Fibroblast of peridontal ligament (primary cell): ENCODE results near the gene RBM19.
"Not testable (repeated sequence)": the region's sequence is repeated elsewhere in the genome, so short reads cannot be mapped to it uniquely, and the experiment has no call there.

Experiments used
- DNase-seq: peaks from one replicate; pipeline ENCODE4 v3.0.0-alpha.2; 2010; ENCODE audit errors: extremely low read depth

The RBM19 gene

DNA sequence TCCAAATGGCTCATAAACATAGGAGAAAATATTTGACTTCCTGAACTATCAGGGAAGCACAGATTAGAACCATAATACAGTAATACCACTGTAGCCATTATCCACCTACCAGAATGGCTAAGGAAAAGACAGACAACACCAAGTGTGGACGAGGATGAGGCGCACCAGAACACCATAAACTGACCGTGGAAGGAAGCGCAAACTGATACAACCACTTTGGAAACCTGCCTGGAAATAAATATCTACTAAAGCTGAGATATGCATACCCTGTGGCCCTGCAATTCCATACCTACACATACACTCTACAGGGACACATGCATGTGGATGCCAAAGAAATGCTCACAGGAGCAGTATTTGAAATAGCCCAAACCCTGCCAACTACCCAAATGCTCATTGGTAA, 60.3 kb downstream of the RBM19 start:
- no peak for DNase-seq

GRCh38 chr12:113903381-113903863, 62.7 kb downstream of the RBM19 start:
- DNase-seq, result peak; percentile 29

DNA sequence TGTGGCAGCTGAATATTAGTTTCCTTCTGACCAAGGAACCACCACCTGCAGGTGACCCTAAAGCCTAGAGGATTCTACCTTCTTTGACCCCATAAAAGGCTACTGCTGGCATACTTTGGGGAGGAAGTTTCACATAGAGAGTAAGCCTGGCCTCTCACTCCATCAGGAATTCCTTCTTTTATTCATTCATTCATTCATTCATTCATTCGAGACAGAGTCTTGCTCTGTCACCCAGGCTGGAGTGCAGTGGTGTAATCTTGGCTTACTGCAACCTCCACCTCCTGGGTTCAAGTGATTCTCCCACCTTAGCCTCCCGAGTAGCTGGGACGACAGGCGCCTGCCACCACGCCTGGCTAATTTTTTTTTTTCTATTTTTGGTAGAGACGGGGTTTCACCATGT, 64.8 kb downstream of the RBM19 start:
- not testable (repeated sequence) for DNase-seq

DNA sequence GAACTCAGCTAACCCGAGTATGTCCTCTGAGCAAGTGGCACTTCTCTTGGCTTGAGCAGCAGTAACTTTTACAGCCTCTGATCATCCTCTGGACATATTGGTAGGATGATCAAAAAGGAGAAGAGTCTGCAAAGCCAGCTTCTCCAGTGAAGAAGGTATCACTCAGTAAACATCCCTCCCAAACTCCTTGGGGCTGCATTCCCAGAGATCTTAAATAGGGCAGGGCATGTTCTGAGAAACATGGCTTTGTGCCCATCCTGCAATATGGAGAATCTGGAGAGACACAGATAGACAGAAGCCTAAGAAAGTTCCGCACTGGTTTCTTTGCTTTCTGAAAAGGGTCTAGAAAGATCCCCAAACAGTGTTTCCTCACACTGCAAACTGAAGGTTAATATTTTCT, 65.4 kb downstream of the RBM19 start:
- no peak for DNase-seq

DNA sequence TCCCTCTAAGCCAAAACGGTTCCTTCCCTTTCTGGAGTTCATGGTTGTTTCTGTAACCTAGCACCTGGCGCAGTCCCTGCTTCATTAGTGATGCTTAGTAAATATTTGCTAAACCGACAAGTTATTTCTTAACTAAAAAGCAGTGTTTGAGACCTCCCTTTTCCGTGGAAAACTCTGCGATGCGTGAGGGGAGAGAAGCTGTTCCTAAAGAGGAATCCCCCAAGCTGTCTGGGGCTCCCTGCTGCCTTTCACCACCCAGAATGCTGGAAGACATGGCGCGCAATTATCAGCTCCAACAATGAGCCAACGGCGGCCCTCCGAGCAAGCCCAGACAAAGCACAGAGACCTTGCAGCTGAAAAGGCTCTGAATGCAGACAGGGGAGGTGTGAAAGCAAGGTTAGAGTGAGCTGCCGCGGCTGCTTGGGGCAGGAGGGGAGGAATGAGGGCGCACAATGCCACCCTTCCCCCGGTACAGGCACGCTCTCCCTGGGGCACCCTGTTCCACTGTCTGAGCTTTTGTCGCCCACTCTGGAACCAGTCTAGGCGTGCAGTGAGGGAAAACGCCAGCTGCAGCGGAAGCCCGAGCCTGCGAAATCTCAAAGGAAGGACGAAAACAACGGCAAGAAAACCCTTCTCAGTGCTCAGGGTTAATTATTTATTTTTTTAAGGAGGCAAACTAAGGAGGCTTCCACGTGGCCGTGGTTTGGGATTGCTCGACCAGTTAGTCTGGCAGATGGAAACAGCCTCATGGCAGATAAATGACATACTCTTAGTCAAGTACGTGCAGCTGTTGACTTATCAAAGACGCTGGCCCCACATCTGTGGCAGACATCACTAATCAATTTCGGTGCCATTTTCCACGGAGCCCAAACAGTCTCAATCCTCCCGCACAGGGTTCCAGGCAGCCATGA, 66.3 kb downstream of the RBM19 start:
- DNase-seq, result no peak

GRCh38 chr12:113899042-113899560, 67.0 kb downstream of the RBM19 start:
- DNase-seq, result no peak

- DNase-seq, result no peak
Measured at GRCh38 chr12:113898466-113898865, 67.7 kb downstream of the RBM19 start.

DNA sequence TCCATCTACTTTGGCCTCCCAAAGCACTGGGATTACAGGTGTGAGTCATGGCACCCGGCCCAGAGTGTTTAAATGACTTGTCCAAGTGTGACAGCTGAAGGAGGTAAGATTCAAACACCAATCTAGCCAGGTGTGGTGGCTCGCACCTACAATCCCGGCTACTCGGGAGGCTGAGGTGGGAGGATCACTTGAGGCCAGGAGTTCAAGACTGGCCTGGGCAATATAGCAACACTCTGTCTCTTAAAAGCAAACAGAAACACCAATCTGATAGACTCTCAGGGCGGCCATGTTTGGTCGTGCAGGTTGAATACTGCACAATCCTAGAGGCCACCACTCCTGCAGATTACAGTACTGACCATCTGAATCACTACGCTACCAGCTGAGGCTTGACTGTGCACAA, 68.7 kb downstream of the RBM19 start:
- DNase-seq, result no peak

DNA sequence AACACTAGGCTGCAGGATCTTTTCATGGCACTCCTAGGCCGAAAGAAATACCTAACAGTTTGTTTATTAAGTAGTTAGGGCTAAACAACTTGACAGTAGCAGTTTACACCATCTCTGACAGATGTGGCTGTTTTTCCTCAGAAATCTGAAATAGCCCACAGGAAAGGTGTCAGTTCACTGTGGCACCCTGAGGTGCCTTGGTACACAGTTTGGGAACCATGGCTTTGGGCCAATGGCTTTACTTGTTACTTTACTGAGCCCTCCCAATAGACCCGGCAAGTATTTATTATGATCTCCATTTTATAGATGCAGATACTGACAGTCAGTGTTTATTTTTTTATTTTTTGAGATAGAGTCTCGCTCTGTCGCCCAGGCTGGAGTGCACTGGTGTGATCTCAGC, 69.3 kb downstream of the RBM19 start:
- DNase-seq, result no peak

DNA sequence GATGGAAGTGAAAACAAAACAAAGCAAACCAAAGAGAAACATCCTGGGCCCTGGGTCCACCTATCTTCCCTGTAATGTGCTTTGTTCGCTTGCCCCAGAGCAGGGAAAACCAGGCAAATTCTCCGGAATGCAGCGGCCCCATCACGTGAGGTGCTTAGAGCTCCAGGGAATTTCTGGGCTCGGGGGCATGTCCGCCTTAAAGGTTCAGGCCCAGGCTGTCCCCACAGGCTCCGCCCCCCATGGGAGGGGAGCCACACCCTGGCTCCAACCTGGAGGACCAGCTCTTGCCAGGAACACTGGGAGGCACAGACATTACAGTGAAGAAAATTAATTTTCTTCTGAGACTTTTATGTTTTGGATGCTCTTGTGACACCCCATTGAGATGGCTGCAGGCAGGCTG, 69.9 kb downstream of the RBM19 start:
- DNase-seq, result no peak

DNA sequence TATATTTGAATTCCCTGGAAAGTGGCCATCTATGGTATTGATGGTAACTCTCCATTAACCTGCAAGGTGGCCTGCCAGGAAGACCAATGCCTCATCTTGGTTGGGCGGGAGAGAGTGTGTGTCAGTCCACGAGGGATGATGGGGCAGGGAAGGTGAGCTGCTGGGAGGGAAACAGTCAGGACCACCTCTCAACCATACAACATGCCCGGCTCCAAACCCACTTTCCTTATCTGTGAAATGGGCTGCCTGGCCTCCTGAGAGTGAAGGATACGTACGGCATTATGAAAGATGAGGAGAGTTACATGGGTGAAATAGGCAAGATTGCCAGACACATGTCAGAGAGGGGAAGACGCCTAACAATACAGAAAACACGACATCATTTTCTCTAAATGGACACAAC, 70.9 kb downstream of the RBM19 start:
- DNase-seq, result no peak

DNA sequence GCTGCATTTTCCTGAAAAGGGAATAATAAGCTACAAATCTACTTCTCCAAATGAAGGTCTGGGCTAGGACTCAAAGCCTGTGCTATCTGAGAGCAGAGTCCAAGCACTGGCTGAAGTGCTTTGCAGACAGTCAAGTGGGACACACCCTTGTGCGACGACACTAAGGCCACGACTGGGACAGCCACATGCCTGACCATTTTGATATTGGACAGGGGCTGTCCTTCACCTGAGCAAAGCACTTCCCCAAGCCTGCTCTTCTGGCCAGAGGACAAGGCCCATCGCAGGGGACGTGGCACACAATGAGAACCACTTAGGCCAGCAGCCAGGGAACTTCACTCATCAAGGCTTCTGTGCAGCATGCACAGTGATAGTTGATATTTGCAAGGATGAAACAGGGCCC, 71.4 kb downstream of the RBM19 start:
- DNase-seq, result no peak

DNA sequence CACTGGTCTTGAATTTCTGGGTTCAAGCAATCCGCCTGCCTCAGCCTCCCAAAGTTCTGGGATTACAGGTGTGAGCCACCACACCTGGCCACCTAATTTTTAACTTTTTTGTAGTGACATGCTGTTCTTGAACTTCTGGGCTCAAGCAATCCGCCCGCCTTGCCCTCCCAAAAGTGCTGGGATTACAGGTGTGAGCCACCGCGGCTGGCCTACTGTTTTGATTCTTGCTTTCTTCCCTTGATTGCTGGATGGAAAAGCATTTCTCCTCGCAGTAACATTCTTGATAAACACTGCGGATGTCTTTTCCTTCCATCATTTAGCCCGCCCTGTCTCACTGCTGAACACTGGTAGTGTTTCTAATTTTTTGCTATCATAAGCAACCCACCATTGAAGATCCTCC, 72.9 kb downstream of the RBM19 start:
- DNase-seq, result no peak

- no peak for DNase-seq
Measured at GRCh38 chr12:113892556-113892955, 73.6 kb downstream of the RBM19 start.

DNA sequence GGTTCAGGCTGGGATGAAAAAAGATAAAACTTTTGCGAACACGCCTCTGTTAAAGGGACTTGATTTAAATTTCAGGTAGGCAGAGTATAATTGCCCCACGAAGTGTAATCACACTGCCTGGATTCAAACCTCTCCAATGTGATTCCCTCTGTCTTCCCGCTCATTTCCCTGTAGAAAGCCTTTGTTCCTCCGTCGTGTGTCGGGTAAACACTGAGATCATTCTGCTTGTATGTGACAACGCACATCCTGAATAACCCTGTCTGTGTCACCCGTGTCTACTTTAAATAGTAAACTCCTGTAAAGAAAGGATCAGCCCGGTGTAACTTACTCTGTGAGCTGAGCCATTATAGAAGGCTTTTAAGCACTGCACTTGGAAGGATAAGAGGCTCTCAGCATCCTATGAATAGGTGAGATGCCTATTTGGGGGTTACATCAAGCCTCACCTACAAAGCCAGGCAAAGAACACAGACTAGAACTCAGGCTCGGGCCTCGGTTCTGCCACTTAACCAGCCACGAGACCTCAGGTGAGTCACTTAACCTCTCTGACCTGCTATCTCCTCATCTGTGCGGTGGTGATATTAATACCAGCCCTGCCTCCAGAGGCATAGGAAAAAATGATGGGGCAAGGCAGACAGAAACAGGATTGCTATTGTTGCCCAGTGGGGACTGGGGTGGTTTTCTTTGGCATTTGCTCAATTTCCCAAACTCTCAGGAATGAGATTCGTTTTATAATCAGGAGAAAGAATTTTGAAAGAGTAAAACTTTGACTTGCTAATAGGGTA, 74.2 kb downstream of the RBM19 start:
- DNase-seq, result no peak

GRCh38 chr12:113891167-113891692, 74.9 kb downstream of the RBM19 start:
- no peak for DNase-seq

DNA sequence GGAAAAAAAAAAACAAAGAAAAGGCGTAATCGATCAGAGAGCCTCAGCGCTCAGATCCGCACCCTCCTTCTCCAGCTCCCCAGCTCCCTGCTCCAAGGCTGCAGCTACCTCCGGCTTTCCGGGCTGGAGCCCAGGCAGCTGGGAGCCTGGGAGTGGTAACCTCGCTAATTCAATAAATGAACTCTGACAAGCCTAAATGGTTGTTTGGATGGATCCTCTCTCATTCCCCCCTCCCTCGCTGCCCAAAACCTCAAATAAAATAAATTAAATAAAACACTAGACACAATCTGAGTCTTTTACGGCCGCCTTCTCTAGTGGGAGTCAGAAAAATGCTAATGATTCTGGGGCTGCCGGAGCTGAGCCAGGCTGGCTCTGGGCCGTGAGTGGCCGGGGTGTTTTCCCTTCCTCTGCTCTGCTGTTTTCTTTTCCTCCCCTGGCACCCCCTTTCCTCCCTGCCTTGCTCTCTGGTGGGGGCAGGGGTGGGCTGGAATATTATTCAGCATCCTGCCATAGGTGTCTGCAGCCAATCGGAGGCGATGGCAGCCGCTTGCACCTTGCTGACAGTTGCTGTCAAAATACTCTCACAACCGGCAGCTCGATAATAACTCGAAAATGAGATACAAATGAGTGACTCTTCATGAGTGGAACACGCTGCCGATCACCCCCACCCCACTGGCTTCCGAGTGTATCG, 76.1 kb downstream of the RBM19 start:
- peak; percentile 48 for DNase-seq

GRCh38 chr12:113889076-113889475, 77.0 kb downstream of the RBM19 start:
- peak; percentile 44 for DNase-seq

GRCh38 chr12:113888435-113888834, 77.7 kb downstream of the RBM19 start:
- DNase-seq, result no peak

- no peak for DNase-seq
Measured at GRCh38 chr12:113887906-113888305, 78.2 kb downstream of the RBM19 start.

DNA sequence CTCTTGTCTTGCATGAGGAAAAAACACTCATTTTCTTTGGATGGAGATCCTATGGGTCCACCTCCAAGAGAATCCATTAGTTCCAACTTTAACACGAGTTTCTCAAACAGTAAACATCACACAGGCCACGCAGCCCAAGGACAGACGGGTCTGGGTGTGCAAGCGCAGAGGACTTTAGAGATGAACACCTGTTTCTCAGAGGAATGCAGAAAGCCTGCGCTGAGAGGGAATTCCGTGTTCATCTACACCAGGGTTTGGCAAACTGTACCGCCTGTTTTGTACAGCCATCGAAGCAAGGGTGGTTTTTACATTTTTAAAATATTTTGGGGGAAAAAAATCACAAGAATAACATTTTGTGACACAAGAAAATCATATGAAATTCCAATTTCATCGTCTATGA, 79.4 kb downstream of the RBM19 start:
- no peak for DNase-seq

GRCh38 chr12:113884392-113884791, 81.7 kb downstream of the RBM19 start:
- DNase-seq, result no peak
